Tibial nerve (tissue), 4 donors: ENCODE results near the gene NTM. TPM values are rescaled to one million over a fixed set of nuclear protein-coding genes. Genes with fewer than 3 reads are reported as not detected.
A peak's percentile ranks its signal among the peaks of the same experiment; 100 is the strongest.

Source experiments
- DNase-seq, 2 donors: peaks; one replicate each; pipeline ENCODE4 v3.0.0-alpha.2; 2019; ENCODE audit warnings: low spot score in 2 of 2
- H3K27ac ChIP-seq, 4 donors: fragments of 200-600 bp; sonication (generic) in 3 of 4; one replicate each; pipeline ENCODE4 v1.5.1; 2017 to 2019; ENCODE audit warnings: mild to moderate bottlenecking in 1 of 4
- H3K27me3 ChIP-seq, 2 donors: fragments of 200-600 bp; sonication (generic) in 1 of 2; one replicate each; pipeline versions ENCODE4 v1.5.1 to v1.6.0; 2017 to 2019
- H3K36me3 ChIP-seq, 3 donors: fragments of 200-600 bp; sonication (generic); one replicate each; pipeline ENCODE4 v1.5.1; 2018 to 2019
- H3K4me1 ChIP-seq, 4 donors: fragments of 200-600 bp; sonication (generic) in 3 of 4; one replicate each; pipeline ENCODE4 v1.5.1; 2017 to 2019
- H3K4me3 ChIP-seq, 4 donors: fragments of 200-600 bp; sonication (generic) in 3 of 4; one replicate each; pipeline ENCODE4 v1.5.1; 2017 to 2019; ENCODE audit warnings: mild to moderate bottlenecking in 1 of 4, moderate library complexity in 1 of 4
- H3K9me3 ChIP-seq, 4 donors: fragments of 200-600 bp; sonication (generic) in 3 of 4; one replicate each; pipeline ENCODE4 v1.5.1; 2017 to 2019
- CTCF ChIP-seq, 5 experiments: fragments of 200-600 bp in 3 of 5; fragments of 450-650 bp in 2 of 5; sonication (generic) in 3 of 5; IDR thresholded peaks; one replicate each; pipeline ENCODE4 v1.5.1; 2016 to 2019; ENCODE audit warnings: antibody characterized with exemption in 5 of 5, mild to moderate bottlenecking in 3 of 5, moderate library complexity in 2 of 5
- EP300 ChIP-seq, 2 donors: sonication (generic); formaldehyde crosslinking; IDR thresholded peaks; one replicate each; pipeline ENCODE4 v1.6.1; 2017; ENCODE audit warnings: antibody characterized with exemption in 2 of 2, mild to moderate bottlenecking in 1 of 2
- POLR2A ChIP-seq, 2 donors: fragments of 450-650 bp; IDR thresholded peaks; one replicate each; pipeline ENCODE4 v1.6.1; 2017; ENCODE audit warnings: antibody characterized with exemption in 2 of 2, mild to moderate bottlenecking in 2 of 2, moderate library complexity in 2 of 2
- WGBS, 2 donors: methylation state at CpG; one replicate each; pipeline ENCODE4 v1.1.5; 2018; 5-methylcytosine and 5-hydroxymethylcytosine counted together
- total RNA-seq, 4 donors: library from RNA; depleted of rRNA; stranded (reverse); fragments of >200 nt; gene quantifications; one replicate each; pipeline ENCODE4 v1.1.0, GENCODE V29; 2016

NTM gene
- total RNA-seq, 4 donors from 2014 or later: 3.7 to 11.4 (median 10.8) TPM

- 79 to 82% methylated on average over 12 of the region's 12 CpGs for WGBS, 2 donors
- no peaks in the 10 kb centered on the region for H3K4me1 ChIP-seq
- no peak overlapping the region for H3K4me3 ChIP-seq
- no peak for DNase-seq
- TF ChIP-seq POLR2A (IDR thresholded peaks at IDR 0.05) (no peak), CTCF (IDR thresholded peaks at IDR 0.05) (no peak), EP300 (IDR thresholded peaks at IDR 0.05) (no peak)
- H3K27ac ChIP-seq: no peak overlapping the region
- peaks cover 0 to 8% (median 0%) of the 10 kb centered on the region in 4 donors for H3K9me3 ChIP-seq
- H3K36me3 ChIP-seq: no peaks in the 10 kb centered on the region
- no peaks in the 10 kb centered on the region for H3K27me3 ChIP-seq
Measured at GRCh38 chr11:131582021-131582525, 211.7 kb downstream of the NTM start.

- no peak for TF ChIP-seq CTCF (IDR thresholded peaks at IDR 0.05)
- no peak for TF ChIP-seq POLR2A (IDR thresholded peaks at IDR 0.05)
- TF ChIP-seq EP300 (IDR thresholded peaks at IDR 0.05): no peak
- WGBS, 2 donors: 79 to 85% methylated on average over 5 of the region's 5 CpGs
- no peak overlapping the region for H3K27ac ChIP-seq
- H3K4me3 ChIP-seq: no peak overlapping the region
- H3K27me3 ChIP-seq: no peaks in the 10 kb centered on the region
- no peaks in the 10 kb centered on the region for H3K4me1 ChIP-seq
- peaks cover 0 to 17% (median 0%) of the 10 kb centered on the region in 4 donors for H3K9me3 ChIP-seq
- no peaks in the 10 kb centered on the region for H3K36me3 ChIP-seq
- DNase-seq: no peak
Measured at GRCh38 chr11:131583421-131583820, 213.0 kb downstream of the NTM start.

- no peak for DNase-seq
- Histone ChIP-seq H3K4me3 (no peak overlapping the region), H3K27ac (no peak overlapping the region), H3K4me1 (no peaks in the 10 kb centered on the region), H3K27me3 (no peaks in the 10 kb centered on the region), H3K36me3 (no peaks in the 10 kb centered on the region), H3K9me3 (peaks cover 0 to 17% (median 0%) of the 10 kb centered on the region in 4 donors)
- WGBS, 2 donors: 67 to 69% methylated on average over 6 of the region's 6 CpGs
- TF ChIP-seq EP300 (IDR thresholded peaks at IDR 0.05) (no peak), CTCF (IDR thresholded peaks at IDR 0.05) (no peak), POLR2A (IDR thresholded peaks at IDR 0.05) (no peak)
Measured at GRCh38 chr11:131583938-131584337, 213.5 kb downstream of the NTM start.

- Histone ChIP-seq H3K4me1 (no peaks in the 10 kb centered on the region), H3K9me3 (peaks cover 0 to 17% (median 0%) of the 10 kb centered on the region in 4 donors), H3K36me3 (no peaks in the 10 kb centered on the region), H3K27ac (peak overlapping the region in 1 of 4 donors; percentile 56), H3K4me3 (no peak overlapping the region), H3K27me3 (no peaks in the 10 kb centered on the region)
- DNase-seq: no peak
- WGBS, 2 donors: 53 to 57% methylated on average over 22 to 24 of the region's 24 CpGs
- TF ChIP-seq EP300 (IDR thresholded peaks at IDR 0.05) (no peak), CTCF (IDR thresholded peaks at IDR 0.05) (peak in 1 of 5 experiments; percentile 10)
Measured at GRCh38 chr11:131584785-131585592, 214.6 kb downstream of the NTM start.

- peaks cover 0 to 17% (median 0%) of the 10 kb centered on the region in 4 donors for H3K9me3 ChIP-seq
- no peaks in the 10 kb centered on the region for H3K27me3 ChIP-seq
- no peaks in the 10 kb centered on the region for H3K4me1 ChIP-seq
- H3K36me3 ChIP-seq: no peaks in the 10 kb centered on the region
- WGBS, 2 donors: 66 to 73% methylated on average over 3 of the region's 3 CpGs
- DNase-seq: no peak
- TF ChIP-seq POLR2A (IDR thresholded peaks at IDR 0.05): no peak
- no peak for TF ChIP-seq CTCF (IDR thresholded peaks at IDR 0.05)
- no peak for TF ChIP-seq EP300 (IDR thresholded peaks at IDR 0.05)
- no peak overlapping the region for H3K27ac ChIP-seq
- H3K4me3 ChIP-seq: no peak overlapping the region
Measured at GRCh38 chr11:131588057-131588456, 217.6 kb downstream of the NTM start.
